ENCODE measurements around the gene IKZF1.

DNA sequence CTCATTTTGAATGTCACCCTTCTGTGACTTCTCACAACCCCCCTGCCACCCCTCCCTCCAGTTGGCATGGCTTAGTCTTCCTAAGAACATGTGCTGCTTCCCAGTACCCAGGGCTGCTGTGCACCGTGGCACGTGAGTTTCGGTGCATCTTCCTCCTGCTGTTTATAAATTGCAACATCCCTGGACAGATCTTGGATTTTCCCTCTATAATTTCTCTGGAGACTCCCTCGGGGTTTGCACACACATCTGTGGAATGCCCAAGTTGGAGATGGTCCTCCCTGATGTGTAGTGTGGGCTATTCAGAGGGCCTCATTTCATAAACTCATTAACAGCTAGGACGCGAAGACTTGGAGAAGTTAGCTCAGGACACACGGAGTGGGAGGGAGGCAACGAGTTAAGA lies 52.9 kb downstream of the IKZF1 start:
- TF ChIP-seq, protein P1, sequence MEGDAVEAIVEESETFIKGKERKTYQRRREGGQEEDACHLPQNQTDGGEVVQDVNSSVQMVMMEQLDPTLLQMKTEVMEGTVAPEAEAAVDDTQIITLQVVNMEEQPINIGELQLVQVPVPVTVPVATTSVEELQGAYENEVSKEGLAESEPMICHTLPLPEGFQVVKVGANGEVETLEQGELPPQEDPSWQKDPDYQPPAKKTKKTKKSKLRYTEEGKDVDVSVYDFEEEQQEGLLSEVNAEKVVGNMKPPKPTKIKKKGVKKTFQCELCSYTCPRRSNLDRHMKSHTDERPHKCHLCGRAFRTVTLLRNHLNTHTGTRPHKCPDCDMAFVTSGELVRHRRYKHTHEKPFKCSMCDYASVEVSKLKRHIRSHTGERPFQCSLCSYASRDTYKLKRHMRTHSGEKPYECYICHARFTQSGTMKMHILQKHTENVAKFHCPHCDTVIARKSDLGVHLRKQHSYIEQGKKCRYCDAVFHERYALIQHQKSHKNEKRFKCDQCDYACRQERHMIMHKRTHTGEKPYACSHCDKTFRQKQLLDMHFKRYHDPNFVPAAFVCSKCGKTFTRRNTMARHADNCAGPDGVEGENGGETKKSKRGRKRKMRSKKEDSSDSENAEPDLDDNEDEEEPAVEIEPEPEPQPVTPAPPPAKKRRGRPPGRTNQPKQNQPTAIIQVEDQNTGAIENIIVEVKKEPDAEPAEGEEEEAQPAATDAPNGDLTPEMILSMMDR (IDR thresholded peaks at IDR 0.05; ENCODE audit: low read length) = no peak
- TF ChIP-seq EZH2 (optimal IDR thresholded peaks at IDR 0.05; ENCODE audit: low read depth, low read length) = no peak

Measured in MM.1S (cell line).